ENCODE results near the gene E2F3. TPM values are rescaled to one million over a fixed set of nuclear protein-coding genes. Genes with fewer than 3 reads are reported as not detected.

E2F3 gene
- total and polyA plus RNA-seq, 4 donors, result 4.1 to 13.3 (median 7.7) TPM

GRCh38 chr6:20434766-20435165 is 33.1 kb downstream of the E2F3 start:
- WGBS, 2 donors, result 97 to 98% methylated on average over 6 of the region's 6 CpGs
- ATAC-seq (ENCODE audit: insufficient read depth, low FRiP score) (no peak), DNase-seq (no peak)
- no peak overlapping the region for H3K27ac ChIP-seq (ENCODE audit: low read depth in 1 of 2, low read length in 1 of 2)
- no peaks in the 10 kb centered on the region for H3K9me3 ChIP-seq (ENCODE audit: control insufficient read depth in 4 of 4, insufficient read depth in 3 of 4, low read length in 3 of 4)
- TF ChIP-seq, protein P1, sequence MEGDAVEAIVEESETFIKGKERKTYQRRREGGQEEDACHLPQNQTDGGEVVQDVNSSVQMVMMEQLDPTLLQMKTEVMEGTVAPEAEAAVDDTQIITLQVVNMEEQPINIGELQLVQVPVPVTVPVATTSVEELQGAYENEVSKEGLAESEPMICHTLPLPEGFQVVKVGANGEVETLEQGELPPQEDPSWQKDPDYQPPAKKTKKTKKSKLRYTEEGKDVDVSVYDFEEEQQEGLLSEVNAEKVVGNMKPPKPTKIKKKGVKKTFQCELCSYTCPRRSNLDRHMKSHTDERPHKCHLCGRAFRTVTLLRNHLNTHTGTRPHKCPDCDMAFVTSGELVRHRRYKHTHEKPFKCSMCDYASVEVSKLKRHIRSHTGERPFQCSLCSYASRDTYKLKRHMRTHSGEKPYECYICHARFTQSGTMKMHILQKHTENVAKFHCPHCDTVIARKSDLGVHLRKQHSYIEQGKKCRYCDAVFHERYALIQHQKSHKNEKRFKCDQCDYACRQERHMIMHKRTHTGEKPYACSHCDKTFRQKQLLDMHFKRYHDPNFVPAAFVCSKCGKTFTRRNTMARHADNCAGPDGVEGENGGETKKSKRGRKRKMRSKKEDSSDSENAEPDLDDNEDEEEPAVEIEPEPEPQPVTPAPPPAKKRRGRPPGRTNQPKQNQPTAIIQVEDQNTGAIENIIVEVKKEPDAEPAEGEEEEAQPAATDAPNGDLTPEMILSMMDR (IDR thresholded peaks at IDR 0.05; ENCODE audit: control extremely low read depth, extremely low read depth), result no peak
- peaks cover 0 to 5% (median 0%) of the 10 kb centered on the region in 5 donors for H3K4me1 ChIP-seq (ENCODE audit: control insufficient read depth in 5 of 5, insufficient read depth in 5 of 5, low read length in 5 of 5)
- no peak overlapping the region for H3K9ac ChIP-seq (ENCODE audit: insufficient read depth in 1 of 2, low read length in 2 of 2)
- H3K36me3 ChIP-seq (ENCODE audit: control insufficient read depth in 4 of 4, insufficient read depth in 4 of 4, low read length in 4 of 4), result no peaks in the 10 kb centered on the region
- H3K27me3 ChIP-seq (ENCODE audit: control insufficient read depth in 3 of 3, insufficient read depth in 3 of 3, low read length in 2 of 3), result no peaks in the 10 kb centered on the region
- no peak overlapping the region for H3K4me3 ChIP-seq

- WGBS, 2 donors, result 97 to 98% methylated on average over 2 of the region's 2 CpGs
- no peaks in the 10 kb centered on the region for H3K9me3 ChIP-seq (ENCODE audit: control insufficient read depth in 4 of 4, insufficient read depth in 3 of 4, low read length in 3 of 4)
- no peak overlapping the region for H3K4me3 ChIP-seq
- H3K4me1 ChIP-seq (ENCODE audit: control insufficient read depth in 5 of 5, insufficient read depth in 5 of 5, low read length in 5 of 5), result peaks cover 0 to 5% (median 0%) of the 10 kb centered on the region in 5 donors
- ATAC-seq (ENCODE audit: insufficient read depth, low FRiP score) (no peak), DNase-seq (no peak)
- no peaks in the 10 kb centered on the region for H3K36me3 ChIP-seq (ENCODE audit: control insufficient read depth in 4 of 4, insufficient read depth in 4 of 4, low read length in 4 of 4)
- H3K9ac ChIP-seq (ENCODE audit: insufficient read depth in 1 of 2, low read length in 2 of 2), result no peak overlapping the region
- TF ChIP-seq, protein P1 (IDR thresholded peaks at IDR 0.05; ENCODE audit: control extremely low read depth, extremely low read depth), result no peak
- no peak overlapping the region for H3K27ac ChIP-seq (ENCODE audit: low read depth in 1 of 2, low read length in 1 of 2)
- no peaks in the 10 kb centered on the region for H3K27me3 ChIP-seq (ENCODE audit: control insufficient read depth in 3 of 3, insufficient read depth in 3 of 3, low read length in 2 of 3)
Observed at GRCh38 chr6:20436719-20437118, 35.0 kb downstream of the E2F3 start.

DNA sequence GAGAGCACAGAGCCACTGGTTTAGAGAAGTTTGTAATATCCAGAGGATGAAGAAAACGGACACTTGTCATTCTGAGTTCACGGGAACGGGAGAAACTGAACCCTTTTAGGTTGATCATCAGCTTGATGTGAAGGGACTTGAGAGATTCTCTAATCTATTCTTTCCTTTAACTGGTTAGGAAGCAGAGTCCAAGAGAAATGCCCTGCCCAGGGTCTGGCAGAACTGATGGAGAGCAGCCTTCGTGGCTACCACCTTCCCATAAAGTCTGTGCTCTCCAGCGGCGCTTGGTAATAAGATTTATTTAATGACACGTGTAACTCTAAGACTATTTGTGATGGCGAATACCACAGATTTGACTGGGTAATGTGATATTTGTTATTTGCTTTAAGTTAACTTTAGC is 36.0 kb downstream of the E2F3 start:
- no peaks in the 10 kb centered on the region for H3K9me3 ChIP-seq (ENCODE audit: control insufficient read depth in 4 of 4, insufficient read depth in 3 of 4, low read length in 3 of 4)
- 98 to 99% methylated on average over 8 of the region's 8 CpGs for WGBS, 2 donors
- no peak overlapping the region for H3K9ac ChIP-seq (ENCODE audit: insufficient read depth in 1 of 2, low read length in 2 of 2)
- no peak overlapping the region for H3K27ac ChIP-seq (ENCODE audit: low read depth in 1 of 2, low read length in 1 of 2)
- no peak overlapping the region for H3K4me3 ChIP-seq
- ATAC-seq (ENCODE audit: insufficient read depth, low FRiP score) (no peak), DNase-seq (no peak)
- H3K36me3 ChIP-seq (ENCODE audit: control insufficient read depth in 4 of 4, insufficient read depth in 4 of 4, low read length in 4 of 4), result no peaks in the 10 kb centered on the region
- no peaks in the 10 kb centered on the region for H3K27me3 ChIP-seq (ENCODE audit: control insufficient read depth in 3 of 3, insufficient read depth in 3 of 3, low read length in 2 of 3)
- TF ChIP-seq, protein P1 (IDR thresholded peaks at IDR 0.05; ENCODE audit: control extremely low read depth, extremely low read depth), result no peak
- H3K4me1 ChIP-seq (ENCODE audit: control insufficient read depth in 5 of 5, insufficient read depth in 5 of 5, low read length in 5 of 5), result peaks cover 0 to 5% (median 0%) of the 10 kb centered on the region in 5 donors

DNA sequence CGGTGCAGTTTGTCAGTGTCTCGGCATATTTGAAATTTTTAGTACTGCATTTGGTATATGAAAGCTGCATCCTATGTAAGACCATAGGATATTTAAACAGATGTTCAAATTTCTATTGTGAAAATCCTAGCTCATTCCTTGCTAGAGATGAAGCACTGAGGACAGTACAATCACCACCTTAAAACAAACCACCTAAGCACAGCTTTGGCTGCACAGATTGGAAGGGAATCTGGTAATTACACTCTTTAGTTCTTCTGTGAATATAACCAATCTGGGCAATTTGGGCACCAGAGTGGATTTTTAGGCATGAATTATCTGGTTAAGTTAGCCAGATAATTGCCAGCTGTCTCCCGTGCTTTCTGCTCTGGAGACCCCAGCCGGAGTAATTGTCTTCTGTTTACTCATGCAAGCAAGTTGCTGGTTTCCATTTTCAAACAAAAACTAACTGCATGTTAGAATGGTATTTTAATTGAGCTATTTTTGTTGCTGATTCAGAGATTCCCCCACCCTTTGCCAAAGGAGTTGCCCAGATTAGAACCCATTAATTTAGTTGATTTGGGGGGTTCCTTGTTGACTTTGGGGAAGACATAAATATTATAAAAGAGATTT is 36.9 kb downstream of the E2F3 start:
- H3K9me3 ChIP-seq (ENCODE audit: control insufficient read depth in 4 of 4, insufficient read depth in 3 of 4, low read length in 3 of 4), result no peaks in the 10 kb centered on the region
- H3K9ac ChIP-seq (ENCODE audit: insufficient read depth in 1 of 2, low read length in 2 of 2), result no peak overlapping the region
- TF ChIP-seq, protein P1 (IDR thresholded peaks at IDR 0.05; ENCODE audit: control extremely low read depth, extremely low read depth), result no peak
- H3K36me3 ChIP-seq (ENCODE audit: control insufficient read depth in 4 of 4, insufficient read depth in 4 of 4, low read length in 4 of 4), result no peaks in the 10 kb centered on the region
- no peaks in the 10 kb centered on the region for H3K27me3 ChIP-seq (ENCODE audit: control insufficient read depth in 3 of 3, insufficient read depth in 3 of 3, low read length in 2 of 3)
- DNase-seq (no peak), ATAC-seq (ENCODE audit: insufficient read depth, low FRiP score) (no peak)
- no peak overlapping the region for H3K27ac ChIP-seq (ENCODE audit: low read depth in 1 of 2, low read length in 1 of 2)
- H3K4me3 ChIP-seq, result no peak overlapping the region
- 88 to 96% methylated on average over 4 of the region's 4 CpGs for WGBS, 2 donors
- peaks cover 0 to 5% (median 0%) of the 10 kb centered on the region in 5 donors for H3K4me1 ChIP-seq (ENCODE audit: control insufficient read depth in 5 of 5, insufficient read depth in 5 of 5, low read length in 5 of 5)
